Heart right ventricle (tissue), 16 donors: Measurements from ENCODE around the gene CUEDC2. TPM values are rescaled to one million over a fixed set of nuclear protein-coding genes. Genes with fewer than 3 reads are reported as not detected.

ENCODE experiments used
- ATAC-seq, 8 donors: fragments of 200-7000 bp; cut with Tn5 transposase; one replicate each; pipeline ENCODE4 v1.9.1; 2020; ENCODE audit warnings: mild to moderate bottlenecking in 8 of 8, moderate library complexity in 8 of 8, moderate number of reproducible peaks in 1 of 8
- DNase-seq, 2 donors: peaks; one replicate each; pipeline ENCODE4 v3.0.0-alpha.2; 2020
- H3K27ac ChIP-seq, 10 donors: fragments of 200-600 bp; sonication (generic) in 2 of 10; one replicate each; pipeline versions ENCODE4 v1.5.0 to v1.8.0; 2020 to 2022; ENCODE audit warnings: mild to moderate bottlenecking in 3 of 10
- H3K27me3 ChIP-seq, 7 donors: fragments of 200-600 bp; one replicate each; pipeline ENCODE4 v1.8.0; 2021 to 2022; ENCODE audit warnings: mild to moderate bottlenecking in 2 of 7
- H3K36me3 ChIP-seq, 9 donors: fragments of 200-600 bp; sonication (generic) in 1 of 9; one replicate each; pipeline versions ENCODE4 v1.5.0 to v1.8.0; 2020 to 2022; ENCODE audit warnings: mild to moderate bottlenecking in 2 of 9
- H3K4me1 ChIP-seq, 9 donors: fragments of 200-600 bp; sonication (generic) in 1 of 9; one replicate each; pipeline versions ENCODE4 v1.5.0 to v1.8.0; 2020 to 2022; ENCODE audit warnings: mild to moderate bottlenecking in 4 of 9
- H3K4me3 ChIP-seq, 10 donors: fragments of 200-600 bp; sonication (generic) in 2 of 10; one replicate each; pipeline versions ENCODE4 v1.5.0 to v1.8.0; 2020 to 2022; ENCODE audit warnings: mild to moderate bottlenecking in 7 of 10, moderate library complexity in 2 of 10
- H3K9me3 ChIP-seq, 11 donors: fragments of 200-600 bp in 10 of 11; sonication (generic) in 2 of 11; one replicate each; pipeline versions ENCODE4 v1.5.0 to v1.8.0; 2013 to 2022; ENCODE audit warnings: mild to moderate bottlenecking in 2 of 11, control low read depth in 1 of 11, moderate library complexity in 1 of 11
- CTCF ChIP-seq, 9 donors: fragments of 200-600 bp; sonication (generic) in 2 of 9; IDR thresholded peaks; one replicate each; pipeline versions ENCODE4 v1.5.0 to v1.8.0; 2021 to 2022; ENCODE audit warnings: antibody characterized with exemption in 9 of 9, mild to moderate bottlenecking in 5 of 9, moderate library complexity in 1 of 9
- WGBS, 2 donors: extraction: QIAGEN DNeasy Blood & Tissue Kit; methylation state at CpG; one replicate each; pipeline ENCODE4 v1.1.7; 2013; ENCODE audit warnings: inconsistent platforms in 1 of 2; 5-methylcytosine and 5-hydroxymethylcytosine counted together
- intact Hi-C, 10 donors: fragments of 100-400 bp; cut with DNase I; formaldehyde crosslinking; loops; one replicate each; pipeline versions ENCODE4 v1.11.1 to v1.14.2; 2022
- polyA plus RNA-seq, 2 donors: library from polyadenylated mRNA; stranded (reverse); fragments of 200-250 nt; gene quantifications; one replicate each; pipeline ENCODE4 v1.2.3, GENCODE V29; 2013
- total RNA-seq, 10 donors: library from RNA; stranded (reverse); fragmentation: NEBNext Ultra II Directional in 3 of 10; extraction: Animal tissue kit (Norgen Biotek cat#: 25700) in 3 of 10; gene quantifications; one replicate each; pipeline versions ENCODE4 v1.2.1 to v1.2.4, GENCODE V29; 2021 to 2023
- donor health status: Arrhythmogenic right ventricular cardiomyopathy.
- donor health status: ischemic (EF 13 %, LVEDD 7.1; RV severe dilation, severe dysfunction).
- donor health status: healthy with polysubstance abuse.
- donor health status: DM: no; HTN: yes; CAD: no.
- donor health status: DM: no; HTN: no; CAD: no.
- donor health status: ischemic (EF 25% LVEDD 6.9; RV normal size, moderate dysfunction).
- donor health status: ischemic (EF 25% LVEDD 5.7; RV mildly dilated, moderate dysfunction).
- donor health status: healthy.
- donor health status: DM: yes; HTN: yes; CAD: no.
- donor health status: Ischemic cardiomyopathy.
- donor health status: ischemic (EF 35%, LVEDD 5.7; RV mildly dilated, moderate dysfunction).
- donor health status: nonischemic (EF 11% LVEDD 7.7; RV severe dilation, severe dysfunction).
- donor health status: DM: yes; HTN: yes; CAD: no.
- donor health status: PGD.
- donor health status: ischemic (EF 29% LVEDD 5.4; RV normal size, mild dysfunction).
- donor health status: nonischemic (EF 23%, LVEDD 6.1; RV moderate dilation, normal function).

Gene CUEDC2
- total and polyA plus RNA-seq, 12 donors = 60.0 to 84.3 (median 79.1) TPM

GRCh38 chr10:102420181-102420713, 12.1 kb downstream of the CUEDC2 start:
- Histone ChIP-seq H3K4me1 (peaks cover 15 to 40% (median 36%) of the 10 kb centered on the region in 9 donors), H3K36me3 (peaks cover 0 to 24% (median 0%) of the 10 kb centered on the region in 9 donors), H3K27me3 (peaks cover 0 to 40% (median 38%) of the 10 kb centered on the region in 7 donors), H3K4me3 (peak overlapping the region; percentile 80 to 100 (median 94)), H3K27ac (peak overlapping the region in 9 of 10 donors; percentile 81 to 97 (median 91)), H3K9me3 (no peaks in the 10 kb centered on the region)
- 1% methylated on average over 21 of the region's 21 CpGs for WGBS, 2 donors
- ATAC-seq (peak in 2 of 8 donors; percentile 1), DNase-seq (no peak)
- intact Hi-C loops = loop anchor here in 4 of 10 donors (5.0 to 10.0 kb wide), 3 partner anchors 42 to 82 kb away; partner anchors contain the start of genes ACTR1A (in 2 of the 4) and SUFU (in 2 of the 4)
- no peak for TF ChIP-seq CTCF (IDR thresholded peaks at IDR 0.05)

GRCh38 chr10:102419269-102420180, 12.8 kb downstream of the CUEDC2 start:
- H3K9me3 ChIP-seq = no peaks in the 10 kb centered on the region
- DNase-seq = peak; percentile 38 to 70
- ATAC-seq = peak in 5 of 8 donors; percentile 3 to 38 (median 26)
- no peak for TF ChIP-seq CTCF (IDR thresholded peaks at IDR 0.05)
- peak overlapping the region; percentile 80 to 100 (median 94) for H3K4me3 ChIP-seq
- peak overlapping the region in 6 of 10 donors; percentile 85 to 97 (median 91) for H3K27ac ChIP-seq
- H3K36me3 ChIP-seq = peaks cover 0 to 19% (median 0%) of the 10 kb centered on the region in 9 donors
- H3K27me3 ChIP-seq = peaks cover 0 to 47% (median 45%) of the 10 kb centered on the region in 7 donors
- 1% methylated on average over 52 to 54 of the region's 54 CpGs for WGBS, 2 donors
- intact Hi-C loops = loop anchor here in 5 of 10 donors (5.0 to 10.0 kb wide), 4 partner anchors 43 to 165 kb away; partner anchors contain the start of genes ACTR1A (in 2 of the 5) and SUFU (in 2 of the 5)
- H3K4me1 ChIP-seq = peaks cover 15 to 40% (median 36%) of the 10 kb centered on the region in 9 donors

GRCh38 chr10:102418622-102419268, 13.6 kb downstream of the CUEDC2 start, which contains the start of gene PSD:
Gene PSD (minus strand): TSS chr10:102418785. CDS start chr10:102417038, 1,747 bp downstream.
- Histone ChIP-seq H3K27ac (peak within 1 kb of the TSS in 1 of 10 donors; percentile 91), H3K4me1 (peaks cover 15 to 39% (median 36%) of the 10 kb centered on the region in 9 donors), H3K4me3 (peak within 1 kb of the TSS; percentile 80 to 100 (median 94)), H3K9me3 (no peaks in the 10 kb centered on the region), H3K36me3 (peaks cover 0 to 11% (median 0%) of the 10 kb centered on the region in 9 donors), H3K27me3 (peaks cover 0 to 55% (median 50%) of the 10 kb centered on the region in 7 donors)
- intact Hi-C loops = loop anchor here in 1 of 10 donors (10.0 kb wide), 1 partner anchor 166 kb away; no protein-coding TSS in a partner anchor
- 1 to 4% methylated on average over 45 of the region's 45 CpGs for WGBS, 2 donors
- DNase-seq (no peak), ATAC-seq (no peak)
- no peak for TF ChIP-seq CTCF (IDR thresholded peaks at IDR 0.05)
